Neural cell (in vitro differentiated cells): ENCODE measurements around the gene CCDC124.

Experiments
- CTCF ChIP-seq: fragments of 450-650 bp; IDR thresholded peaks from 2 replicates; pipeline ENCODE4 v1.5.1; 2014; ENCODE audit warnings: antibody characterized with exemption, mild to moderate bottlenecking, moderate library complexity; ENCODE audit not compliant: poor library complexity, severe bottlenecking
- EP300 ChIP-seq: fragments of 450-650 bp; conservative IDR thresholded peaks from 2 replicates; pipeline ENCODE4 v1.6.1; 2014; ENCODE audit warnings: antibody characterized with exemption, mild to moderate bottlenecking, moderate library complexity; ENCODE audit not compliant: poor library complexity, severe bottlenecking
- EZH2 ChIP-seq: fragments of 200-600, 300-800 bp; shearing (Covaris generic), sonication (generic); IDR thresholded peaks from 2 replicates; pipeline ENCODE4 v1.6.1; 2014; ENCODE audit warnings: antibody characterized with exemption, low read length, borderline replicate concordance, mild to moderate bottlenecking; ENCODE audit not compliant: insufficient read depth, poor library complexity, severe bottlenecking
- MXI1 ChIP-seq: fragments of 450-650 bp; conservative IDR thresholded peaks from 2 replicates; pipeline ENCODE4 v1.6.1; 2014; ENCODE audit warnings: antibody characterized with exemption, mild to moderate bottlenecking; ENCODE audit not compliant: poor library complexity, severe bottlenecking
- POLR2AphosphoS5 ChIP-seq: IDR thresholded peaks from 2 replicates; pipeline ENCODE4 v1.6.1; 2012
- REST ChIP-seq: IDR thresholded peaks from 2 replicates; pipeline ENCODE4 v1.6.1; 2012; ENCODE audit warnings: borderline replicate concordance
- SMC3 ChIP-seq: fragments of 450-650 bp; conservative IDR thresholded peaks from 2 replicates; pipeline ENCODE4 v1.6.1; 2014; ENCODE audit warnings: antibody characterized with exemption, mild to moderate bottlenecking, moderate library complexity; ENCODE audit not compliant: poor library complexity
- TAF1 ChIP-seq: IDR thresholded peaks from 2 replicates; pipeline ENCODE4 v1.6.1; 2012; ENCODE audit warnings: low read depth

DNA sequence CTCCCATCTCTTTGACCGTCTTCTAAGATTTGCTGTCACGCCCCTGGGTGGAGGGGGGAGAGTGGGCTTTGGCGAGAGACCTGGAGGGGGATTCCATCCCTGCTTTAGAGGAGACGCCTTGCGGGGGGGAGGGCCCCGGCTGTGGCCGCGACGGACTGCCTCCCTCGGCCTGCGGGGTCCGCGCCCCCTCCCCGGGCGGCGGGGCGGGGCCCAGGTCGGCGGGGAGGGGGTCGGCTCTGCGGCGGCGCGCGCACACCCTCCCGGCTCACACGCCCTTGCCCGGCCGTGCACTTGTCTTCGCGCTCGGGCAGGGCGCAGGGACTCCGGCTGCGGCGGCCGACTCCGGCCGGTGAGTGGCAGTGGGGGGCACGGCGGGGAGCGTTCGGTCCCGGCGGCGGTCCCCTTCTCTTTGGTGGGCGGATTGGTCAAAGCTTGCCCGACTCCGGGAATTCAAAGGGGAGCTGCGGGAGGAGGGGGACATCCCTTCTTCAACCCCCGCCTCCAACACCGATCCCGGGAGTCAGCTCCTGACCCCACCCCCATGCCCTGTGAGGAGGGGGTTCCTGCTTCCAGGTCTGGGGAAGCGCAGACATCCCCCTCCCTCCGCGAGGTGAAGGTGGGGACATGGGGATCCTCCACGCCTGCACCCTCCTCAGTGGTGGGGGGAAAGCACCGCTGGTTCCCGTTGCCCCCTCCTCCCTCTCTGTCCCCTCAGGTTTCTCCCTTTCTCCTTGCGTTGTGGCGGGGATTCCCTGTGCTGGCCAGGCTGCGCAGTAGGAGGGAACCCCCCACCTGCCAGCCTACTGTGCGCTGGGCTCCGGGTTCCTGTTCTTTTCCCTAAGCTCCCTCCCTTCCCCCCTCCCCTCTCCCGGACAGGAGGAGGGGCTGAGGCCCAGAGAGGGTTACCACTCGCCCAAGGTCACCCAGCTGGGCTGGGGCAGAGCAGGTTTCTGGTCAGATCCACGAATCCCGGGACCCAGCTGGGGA is 19.5 kb downstream of the CCDC124 start:
- TF ChIP-seq EZH2 (no peak), CTCF (no peak), SMC3 (no peak), POLR2AphosphoS5 (no peak), EP300 (no peak), MXI1 (peak; percentile 29), REST (no peak), TAF1 (no peak)
